ENCODE measurements around the gene OSBPL5. TPM values are rescaled to one million over a fixed set of nuclear protein-coding genes. Genes with fewer than 3 reads are reported as not detected.

The OSBPL5 gene
- total RNA-seq, 2 experiments from 2014 or later = 0.63 to 2.7 TPM

GRCh38 chr11:3104051-3104714, 60.9 kb downstream of the OSBPL5 start:
- Histone ChIP-seq H4K20me1 (ENCODE audit: insufficient read depth, low read length) (no peaks in the 10 kb centered on the region), H3K27ac (ENCODE audit: low read depth, low read length, poor library complexity, severe bottlenecking) (no peak overlapping the region), H3K79me2 (ENCODE audit: insufficient read depth, low read depth, low read length) (no peaks in the 10 kb centered on the region), H3K4me3 (ENCODE audit: low read depth, low read length, poor library complexity, severe bottlenecking) (no peak overlapping the region), H2AFZ (ENCODE audit: low read length) (no peak overlapping the region), H3K4me1 (ENCODE audit: insufficient read depth, low read length, poor library complexity, severe bottlenecking) (no peaks in the 10 kb centered on the region), H3K36me3 (ENCODE audit: insufficient read depth, low read length) (no peaks in the 10 kb centered on the region), H3K9me3 (ENCODE audit: low read length) (no peaks in the 10 kb centered on the region), H3K9me2 (ENCODE audit: insufficient read depth, low read length) (no peaks in the 10 kb centered on the region), H3K4me2 (ENCODE audit: low read length) (no peak overlapping the region)
- TF ChIP-seq, protein P1, sequence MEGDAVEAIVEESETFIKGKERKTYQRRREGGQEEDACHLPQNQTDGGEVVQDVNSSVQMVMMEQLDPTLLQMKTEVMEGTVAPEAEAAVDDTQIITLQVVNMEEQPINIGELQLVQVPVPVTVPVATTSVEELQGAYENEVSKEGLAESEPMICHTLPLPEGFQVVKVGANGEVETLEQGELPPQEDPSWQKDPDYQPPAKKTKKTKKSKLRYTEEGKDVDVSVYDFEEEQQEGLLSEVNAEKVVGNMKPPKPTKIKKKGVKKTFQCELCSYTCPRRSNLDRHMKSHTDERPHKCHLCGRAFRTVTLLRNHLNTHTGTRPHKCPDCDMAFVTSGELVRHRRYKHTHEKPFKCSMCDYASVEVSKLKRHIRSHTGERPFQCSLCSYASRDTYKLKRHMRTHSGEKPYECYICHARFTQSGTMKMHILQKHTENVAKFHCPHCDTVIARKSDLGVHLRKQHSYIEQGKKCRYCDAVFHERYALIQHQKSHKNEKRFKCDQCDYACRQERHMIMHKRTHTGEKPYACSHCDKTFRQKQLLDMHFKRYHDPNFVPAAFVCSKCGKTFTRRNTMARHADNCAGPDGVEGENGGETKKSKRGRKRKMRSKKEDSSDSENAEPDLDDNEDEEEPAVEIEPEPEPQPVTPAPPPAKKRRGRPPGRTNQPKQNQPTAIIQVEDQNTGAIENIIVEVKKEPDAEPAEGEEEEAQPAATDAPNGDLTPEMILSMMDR (conservative IDR thresholded peaks at IDR 0.05; ENCODE audit: low read length) = no peak
- no peak for TF ChIP-seq EZH2phosphoT487 (IDR thresholded peaks at IDR 0.05; ENCODE audit: borderline replicate concordance, low read depth, low read length)
- no TSS peak for BruUV-seq (replicated peaks)
- POLR2A ChIA-PET = no interaction called here
- intact Hi-C loops (cut with micrococcal nuclease; ENCODE audit: unreplicated experiment) = no loop called here
- no peak for DNase-seq (ENCODE audit: low spot score)
- CTCF ChIA-PET (ENCODE audit: unreplicated experiment) = no interaction called here

DNA sequence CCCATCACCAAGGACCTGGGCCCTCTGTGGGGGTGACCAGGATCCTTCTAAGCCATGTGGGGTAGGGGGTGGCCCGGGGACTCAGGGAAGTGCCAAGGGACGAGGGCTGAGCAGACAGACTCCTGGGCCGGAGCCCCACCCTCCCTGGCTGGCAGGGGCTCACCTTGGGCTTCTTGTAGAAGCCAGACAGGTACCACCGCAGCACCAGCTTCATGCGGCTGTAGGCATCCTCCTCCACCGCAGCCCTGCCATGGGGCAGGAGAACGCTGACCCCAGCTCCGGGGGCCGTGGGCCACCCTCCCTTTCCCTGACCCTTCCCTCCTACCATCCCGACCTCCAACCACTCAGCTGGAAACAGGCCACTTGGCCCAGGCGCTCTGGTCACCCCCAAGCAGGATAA, 62.0 kb downstream of the OSBPL5 start:
- ChIA-PET CTCF (ENCODE audit: unreplicated experiment) (no interaction called here), POLR2A (no interaction called here)
- BruUV-seq (replicated peaks) = no TSS peak
- Histone ChIP-seq H2AFZ (ENCODE audit: low read length) (no peak overlapping the region), H3K4me1 (ENCODE audit: insufficient read depth, low read length, poor library complexity, severe bottlenecking) (no peaks in the 10 kb centered on the region), H4K20me1 (ENCODE audit: insufficient read depth, low read length) (no peaks in the 10 kb centered on the region), H3K4me2 (ENCODE audit: low read length) (no peak overlapping the region), H3K36me3 (ENCODE audit: insufficient read depth, low read length) (no peaks in the 10 kb centered on the region), H3K27ac (ENCODE audit: low read depth, low read length, poor library complexity, severe bottlenecking) (no peak overlapping the region), H3K79me2 (ENCODE audit: insufficient read depth, low read depth, low read length) (no peaks in the 10 kb centered on the region), H3K9me3 (ENCODE audit: low read length) (no peaks in the 10 kb centered on the region), H3K4me3 (ENCODE audit: low read depth, low read length, poor library complexity, severe bottlenecking) (no peak overlapping the region), H3K9me2 (ENCODE audit: insufficient read depth, low read length) (no peaks in the 10 kb centered on the region)
- intact Hi-C loops (cut with micrococcal nuclease; ENCODE audit: unreplicated experiment) = no loop called here
- TF ChIP-seq, protein P1 (conservative IDR thresholded peaks at IDR 0.05; ENCODE audit: low read length) = no peak
- TF ChIP-seq EZH2phosphoT487 (IDR thresholded peaks at IDR 0.05; ENCODE audit: borderline replicate concordance, low read depth, low read length) = no peak
- no peak for DNase-seq (ENCODE audit: low spot score)

DNA sequence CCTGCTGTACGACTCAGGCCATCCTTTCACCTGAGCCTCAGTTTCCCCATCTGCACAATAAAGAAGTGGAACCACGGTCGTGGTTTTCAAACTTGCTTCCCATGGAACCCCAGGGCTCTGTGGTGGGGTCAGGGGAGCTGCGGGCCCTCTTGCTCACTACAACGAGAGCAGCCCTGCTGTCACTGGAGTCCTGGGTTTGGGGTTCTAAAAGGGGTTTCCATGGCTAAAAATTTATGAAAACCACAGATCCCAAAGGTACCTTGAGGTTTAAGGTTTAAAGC, 62.5 kb downstream of the OSBPL5 start:
- no peak for DNase-seq (ENCODE audit: low spot score)
- no peaks in the 10 kb centered on the region for H3K36me3 ChIP-seq (ENCODE audit: insufficient read depth, low read length)
- no peak overlapping the region for H3K4me3 ChIP-seq (ENCODE audit: low read depth, low read length, poor library complexity, severe bottlenecking)
- H3K27ac ChIP-seq (ENCODE audit: low read depth, low read length, poor library complexity, severe bottlenecking) = no peak overlapping the region
- H3K9me2 ChIP-seq (ENCODE audit: insufficient read depth, low read length) = no peaks in the 10 kb centered on the region
- H3K79me2 ChIP-seq (ENCODE audit: insufficient read depth, low read depth, low read length) = no peaks in the 10 kb centered on the region
- H2AFZ ChIP-seq (ENCODE audit: low read length) = no peak overlapping the region
- TF ChIP-seq, protein P1 (conservative IDR thresholded peaks at IDR 0.05; ENCODE audit: low read length) = no peak
- no peak for TF ChIP-seq EZH2phosphoT487 (IDR thresholded peaks at IDR 0.05; ENCODE audit: borderline replicate concordance, low read depth, low read length)
- H3K4me2 ChIP-seq (ENCODE audit: low read length) = no peak overlapping the region
- no TSS peak for BruUV-seq (replicated peaks)
- CTCF ChIA-PET (ENCODE audit: unreplicated experiment) = no interaction called here
- intact Hi-C loops (cut with micrococcal nuclease; ENCODE audit: unreplicated experiment) = no loop called here
- POLR2A ChIA-PET = no interaction called here
- no peaks in the 10 kb centered on the region for H3K4me1 ChIP-seq (ENCODE audit: insufficient read depth, low read length, poor library complexity, severe bottlenecking)
- H4K20me1 ChIP-seq (ENCODE audit: insufficient read depth, low read length) = no peaks in the 10 kb centered on the region
- H3K9me3 ChIP-seq (ENCODE audit: low read length) = no peaks in the 10 kb centered on the region

Measured in OCI-LY7 (cell line).